ENCODE results near the gene CUL3. TPM values are rescaled to one million over a fixed set of nuclear protein-coding genes. Genes with fewer than 3 reads are reported as not detected.

CUL3 gene
- total and polyA plus RNA-seq, 3 donors from 2014 or later, result 184 to 442 (median 256) TPM

GRCh38 chr2:224429441-224429810, 155.7 kb downstream of the CUL3 start:
- no peaks in the 10 kb centered on the region for H3K27me3 ChIP-seq
- H3K4me3 ChIP-seq, result no peak overlapping the region
- H3K27ac ChIP-seq, result no peak overlapping the region
- WGBS, 2 donors, result 57 to 71% methylated on average over 2 of the region's 2 CpGs
- DNase-seq, result no peak
- no peaks in the 10 kb centered on the region for H3K36me3 ChIP-seq (ENCODE audit: low read depth, missing control alignments)
- TF ChIP-seq CTCF (IDR thresholded peaks at IDR 0.05), result no peak
- TF ChIP-seq POLR2A (IDR thresholded peaks at IDR 0.05), result no peak
- H3K9me3 ChIP-seq, result no peaks in the 10 kb centered on the region
- intact Hi-C loops (cut with DNase I; ENCODE audit: low total_unique reads), result no loop called here
- H3K4me1 ChIP-seq, result no peaks in the 10 kb centered on the region

- Histone ChIP-seq H3K36me3 (ENCODE audit: low read depth, missing control alignments) (no peaks in the 10 kb centered on the region), H3K27me3 (no peaks in the 10 kb centered on the region), H3K9me3 (no peaks in the 10 kb centered on the region), H3K4me1 (no peaks in the 10 kb centered on the region), H3K27ac (no peak overlapping the region), H3K4me3 (no peak overlapping the region)
- no peak for DNase-seq
- intact Hi-C loops (cut with DNase I; ENCODE audit: low total_unique reads), result no loop called here
- TF ChIP-seq CTCF (IDR thresholded peaks at IDR 0.05) (no peak), POLR2A (IDR thresholded peaks at IDR 0.05) (no peak)
- WGBS, 2 donors, result 83 to 91% methylated on average over 1 to 3 of the region's 3 CpGs
Measured at GRCh38 chr2:224428787-224429440, 156.2 kb downstream of the CUL3 start.

- no peak for TF ChIP-seq CTCF (IDR thresholded peaks at IDR 0.05)
- TF ChIP-seq POLR2A (IDR thresholded peaks at IDR 0.05), result no peak
- no peak for DNase-seq
- intact Hi-C loops (cut with DNase I; ENCODE audit: low total_unique reads), result no loop called here
- no peak overlapping the region for H3K27ac ChIP-seq
- H3K4me3 ChIP-seq, result no peak overlapping the region
- no peaks in the 10 kb centered on the region for H3K36me3 ChIP-seq (ENCODE audit: low read depth, missing control alignments)
- 68 to 72% methylated on average over 4 of the region's 4 CpGs for WGBS, 2 donors
- H3K4me1 ChIP-seq, result no peaks in the 10 kb centered on the region
- H3K9me3 ChIP-seq, result no peaks in the 10 kb centered on the region
- no peaks in the 10 kb centered on the region for H3K27me3 ChIP-seq
Measured at GRCh38 chr2:224427471-224427870, 157.7 kb downstream of the CUL3 start.

GRCh38 chr2:224426656-224427055, 158.5 kb downstream of the CUL3 start:
- 62 to 71% methylated on average over 3 of the region's 3 CpGs for WGBS, 2 donors
- Histone ChIP-seq H3K36me3 (ENCODE audit: low read depth, missing control alignments) (no peaks in the 10 kb centered on the region), H3K4me1 (no peaks in the 10 kb centered on the region), H3K27me3 (no peaks in the 10 kb centered on the region), H3K9me3 (no peaks in the 10 kb centered on the region), H3K4me3 (no peak overlapping the region), H3K27ac (no peak overlapping the region)
- no peak for DNase-seq
- intact Hi-C loops (cut with DNase I; ENCODE audit: low total_unique reads), result no loop called here
- TF ChIP-seq POLR2A (IDR thresholded peaks at IDR 0.05) (no peak), CTCF (IDR thresholded peaks at IDR 0.05) (no peak)

- intact Hi-C loops (cut with DNase I; ENCODE audit: low total_unique reads), result no loop called here
- DNase-seq, result no peak
- H3K4me3 ChIP-seq, result no peak overlapping the region
- no peaks in the 10 kb centered on the region for H3K4me1 ChIP-seq
- WGBS, 2 donors, result 63 to 64% methylated on average over 2 of the region's 2 CpGs
- H3K36me3 ChIP-seq (ENCODE audit: low read depth, missing control alignments), result no peaks in the 10 kb centered on the region
- H3K27ac ChIP-seq, result no peak overlapping the region
- no peaks in the 10 kb centered on the region for H3K9me3 ChIP-seq
- no peaks in the 10 kb centered on the region for H3K27me3 ChIP-seq
- TF ChIP-seq CTCF (IDR thresholded peaks at IDR 0.05) (no peak), POLR2A (IDR thresholded peaks at IDR 0.05) (no peak)
Measured at GRCh38 chr2:224421065-224421464, 164.1 kb downstream of the CUL3 start.
